DMS153 treated with DMSO at 0.1 percent for 48 hours (cell line): ENCODE results near the gene SLC25A3.

ENCODE experiments used
- DNase-seq: peaks from one replicate; lab custom pipeline; 2025; ENCODE audit not compliant: unreplicated experiment; lab: John Stamatoyannopoulos, UW

The SLC25A3 gene

DNA sequence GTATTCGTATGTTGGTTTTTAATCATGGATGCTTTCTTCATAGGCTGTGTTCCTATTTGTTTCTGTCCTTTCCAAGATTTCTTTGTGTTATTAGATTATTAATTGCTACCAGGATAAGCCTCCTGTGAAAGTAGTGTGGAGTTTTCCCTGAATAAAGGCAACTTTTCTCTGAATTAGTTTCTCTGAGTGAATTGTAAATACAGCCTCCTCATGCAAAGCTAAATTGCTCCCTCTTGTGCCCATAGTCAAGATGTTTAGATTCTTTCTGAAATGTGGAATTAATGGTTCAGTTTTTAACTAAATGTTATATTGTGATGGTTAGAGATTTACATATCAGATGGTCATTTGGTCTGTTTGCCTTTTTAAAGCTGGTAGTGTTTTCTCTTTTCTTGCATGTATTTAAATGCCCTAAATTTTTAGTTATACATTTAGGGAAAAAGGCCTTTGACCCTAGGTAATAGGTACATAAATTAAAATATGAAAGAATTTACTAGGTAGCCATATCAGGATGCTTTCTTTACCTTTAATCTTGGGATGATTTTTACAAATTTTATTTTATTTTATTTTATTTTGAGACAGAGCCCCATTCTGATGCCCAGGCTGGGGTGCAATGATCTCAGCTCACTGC is 60.5 kb downstream of the SLC25A3 start:
- DNase-seq, result peak; percentile 22
